Hepatocyte (in vitro differentiated cells): ENCODE data around the gene OR6M1.

ENCODE experiments used
- CTCF ChIP-seq: fragments of 200-600 bp; sonication (generic); IDR thresholded peaks from 2 replicates; pipeline ENCODE4 v1.5.1; 2016; ENCODE audit warnings: antibody characterized with exemption, mild to moderate bottlenecking; ENCODE audit not compliant: poor library complexity
- EZH2 ChIP-seq: fragments of 200-600 bp; sonication (generic); IDR thresholded peaks from 2 replicates; pipeline ENCODE4 v1.6.1; 2016; ENCODE audit warnings: antibody characterized with exemption, mild to moderate bottlenecking, borderline replicate concordance
- EZH2phosphoT487 ChIP-seq: fragments of 200-600 bp; sonication (generic); IDR thresholded peaks from one replicate; pipeline ENCODE4 v1.6.1; 2018; ENCODE audit warnings: antibody characterized with exemption, mild to moderate bottlenecking, low read depth, moderate library complexity; ENCODE audit not compliant: unreplicated experiment, severe bottlenecking

DNA sequence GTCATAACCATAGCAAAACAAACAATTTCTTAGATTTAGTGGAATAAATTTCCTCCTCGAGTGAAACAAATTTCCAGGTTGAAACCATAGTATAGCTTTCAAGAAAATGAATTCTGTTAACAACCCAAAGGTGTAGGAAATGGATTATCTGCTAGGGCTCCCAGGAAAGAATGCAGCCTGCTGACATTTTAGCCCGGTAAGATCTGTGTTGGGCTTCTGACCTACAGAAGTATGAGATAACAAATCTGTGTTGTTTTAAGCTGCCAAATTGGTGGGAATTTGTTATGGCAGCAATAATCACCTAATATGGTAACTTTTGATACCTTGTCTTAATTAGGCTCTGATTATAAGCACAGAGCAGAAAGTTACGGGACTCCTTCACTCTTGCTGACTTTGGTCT is 32.0 kb upstream of the OR6M1 start:
- no peak for TF ChIP-seq EZH2
- no peak for TF ChIP-seq CTCF
- TF ChIP-seq EZH2phosphoT487: no peak
